Stimulated activated CD4-positive, alpha-beta T cell treated with anti-CD3 and anti-CD28 coated beads, Interleukin-12 subunit alpha, Interleukin-12 subunit beta, amount 100 ng/mL, for 4 hours (primary cell): ENCODE results near the gene CACFD1.
"Not testable (repeated sequence)": the region's sequence is repeated elsewhere in the genome, so short reads cannot be mapped to it uniquely, and the experiment has no call there.

Experiments used
- DNase-seq: peaks from one replicate; pipeline ENCODE4 v3.0.0-alpha.2; 2020

The CACFD1 gene

GRCh38 chr9:133441571-133441970, 18.2 kb upstream of the CACFD1 start:
- DNase-seq, result no peak

GRCh38 chr9:133443248-133443647, 16.5 kb upstream of the CACFD1 start:
- no peak for DNase-seq

GRCh38 chr9:133443982-133444381, 15.8 kb upstream of the CACFD1 start:
- DNase-seq, result no peak

GRCh38 chr9:133445293-133445969, 14.3 kb upstream of the CACFD1 start:
- no peak for DNase-seq

- DNase-seq, result no peak
These were observed 11.2 kb upstream of the CACFD1 start for GRCh38 chr9:133448487-133448972.

- DNase-seq, result no peak
These were observed 10.0 kb upstream of the CACFD1 start for GRCh38 chr9:133449760-133450159.

GRCh38 chr9:133451865-133452264, 7.9 kb upstream of the CACFD1 start:
- not testable (repeated sequence) for DNase-seq

GRCh38 chr9:133452562-133452961, 7.2 kb upstream of the CACFD1 start:
- DNase-seq, result no peak

- DNase-seq, result no peak
These were observed 6.1 kb upstream of the CACFD1 start for GRCh38 chr9:133453651-133454050.

GRCh38 chr9:133454325-133454724, 5.5 kb upstream of the CACFD1 start:
- no peak for DNase-seq

- DNase-seq, result no peak
These were observed 4.7 kb upstream of the CACFD1 start for GRCh38 chr9:133454943-133455673.

GRCh38 chr9:133455936-133456335, 3.8 kb upstream of the CACFD1 start:
- DNase-seq, result no peak

GRCh38 chr9:133456409-133456808, 3.4 kb upstream of the CACFD1 start:
- no peak for DNase-seq

GRCh38 chr9:133457233-133457632, 2.5 kb upstream of the CACFD1 start:
- DNase-seq, result no peak

GRCh38 chr9:133457748-133458147, 2.0 kb upstream of the CACFD1 start:
- no peak for DNase-seq

- DNase-seq, result no peak
These were observed 1.0 kb upstream of the CACFD1 start for GRCh38 chr9:133458643-133459312.

GRCh38 chr9:133460405-133461175, 812 bp downstream of the CACFD1 start:
- DNase-seq, result no peak

GRCh38 chr9:133461975-133462374, 2.2 kb downstream of the CACFD1 start:
- no peak for DNase-seq

GRCh38 chr9:133463234-133463863, 3.6 kb downstream of the CACFD1 start:
- no peak for DNase-seq

- no peak for DNase-seq
These were observed 4.3 kb downstream of the CACFD1 start for GRCh38 chr9:133463864-133464615.

GRCh38 chr9:133464638-133465037, 4.9 kb downstream of the CACFD1 start:
- no peak for DNase-seq

- DNase-seq, result no peak
These were observed 6.2 kb downstream of the CACFD1 start for GRCh38 chr9:133465984-133466383.
